KOPT-K1 (cell line): ENCODE measurements around the gene RHOU.

Experiments used
- H3K27ac ChIP-seq: fragments of 200-600 bp; sonication (generic); 2 replicates; pipeline ENCODE4 v1.5.1; 2016; ENCODE audit warnings: antibody characterized with exemption, mild to moderate bottlenecking, low read depth, low read length; ENCODE audit not compliant: poor library complexity, severe bottlenecking
- H3K36me3 ChIP-seq: fragments of 200-600 bp; sonication (generic); 2 replicates; pipeline ENCODE4 v1.5.1; 2017; ENCODE audit warnings: antibody characterized with exemption, mild to moderate bottlenecking, low read length, moderate library complexity; ENCODE audit not compliant: insufficient read depth
- H3K9me3 ChIP-seq: fragments of 200-600 bp; sonication (generic); 2 replicates; pipeline ENCODE4 v1.5.1; 2017; ENCODE audit warnings: antibody characterized with exemption, low read length, mild to moderate bottlenecking; ENCODE audit not compliant: insufficient read depth, poor library complexity, severe bottlenecking

Gene RHOU

DNA sequence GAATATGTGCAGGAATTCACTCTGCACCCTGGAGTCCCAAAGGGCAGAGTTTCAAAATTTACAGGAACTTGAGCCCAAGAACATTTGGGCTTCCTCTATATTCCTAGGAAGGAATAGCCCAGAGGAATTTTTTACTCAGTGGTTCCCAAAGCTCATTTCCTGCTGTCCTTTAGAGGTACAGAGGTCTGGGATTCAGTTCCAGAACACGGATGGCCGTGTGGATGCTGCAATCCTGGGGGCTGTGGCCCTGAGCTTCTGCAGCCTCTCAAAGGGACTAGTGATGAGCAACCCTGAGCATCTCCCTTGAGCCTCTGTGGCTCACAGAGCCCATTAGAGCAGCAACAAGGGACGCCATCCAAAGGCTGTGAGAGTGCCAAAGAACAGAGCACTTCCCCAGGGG lies 10.1 kb upstream of the RHOU start:
- H3K27ac ChIP-seq: no peak overlapping the region
- H3K9me3 ChIP-seq: no peaks in the 10 kb centered on the region
- H3K36me3 ChIP-seq: no peaks in the 10 kb centered on the region

DNA sequence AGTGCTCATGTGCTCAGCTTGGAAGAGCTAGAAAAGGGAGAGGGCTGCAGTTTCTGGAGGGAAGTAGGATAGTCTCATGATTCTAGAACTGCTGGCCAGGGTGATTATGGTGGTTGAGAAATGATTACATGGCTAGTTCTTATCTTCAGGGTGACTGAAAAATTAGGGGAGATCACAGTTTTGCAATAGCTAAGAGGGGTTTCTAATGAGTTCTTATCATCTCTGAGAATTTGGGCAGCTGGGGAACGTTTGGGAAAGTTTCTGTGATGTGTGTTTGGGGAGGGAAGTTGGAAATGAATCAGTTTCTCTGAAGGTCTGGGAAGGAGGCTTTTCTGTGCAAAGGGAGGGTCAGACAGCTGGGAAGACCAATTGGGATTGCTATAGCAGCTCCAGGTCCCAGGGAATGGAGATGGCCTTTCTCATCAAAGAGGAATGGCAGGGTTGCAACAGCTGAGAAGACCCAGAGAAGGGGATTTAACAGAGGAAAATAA lies 7.6 kb upstream of the RHOU start:
- no peaks in the 10 kb centered on the region for H3K9me3 ChIP-seq

DNA sequence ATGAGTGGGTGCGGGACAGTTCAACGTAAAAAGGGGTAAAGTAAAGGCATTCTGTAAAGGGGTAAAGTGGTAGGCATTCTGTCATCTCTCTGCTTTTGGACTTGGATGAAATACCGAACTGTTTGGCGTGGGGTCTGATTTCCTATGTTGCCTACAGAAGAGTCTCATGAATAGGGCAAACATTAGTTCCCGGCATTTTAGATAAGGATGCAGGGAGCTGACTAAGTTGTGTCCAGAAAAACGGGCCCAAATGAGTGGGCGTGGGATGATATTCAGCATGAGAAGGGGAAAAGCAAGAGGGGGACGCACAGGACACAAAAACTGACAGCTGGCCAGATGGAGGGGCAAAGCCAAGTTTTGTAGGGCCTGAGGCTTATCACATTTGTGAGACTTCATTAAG lies 2.9 kb upstream of the RHOU start:
- H3K27ac ChIP-seq: no peak overlapping the region
- H3K36me3 ChIP-seq: no peaks in the 10 kb centered on the region

More for the DNA sequence above, 7.6 kb upstream of the RHOU start:
- no peaks in the 10 kb centered on the region for H3K36me3 ChIP-seq
- H3K27ac ChIP-seq: no peak overlapping the region

DNA sequence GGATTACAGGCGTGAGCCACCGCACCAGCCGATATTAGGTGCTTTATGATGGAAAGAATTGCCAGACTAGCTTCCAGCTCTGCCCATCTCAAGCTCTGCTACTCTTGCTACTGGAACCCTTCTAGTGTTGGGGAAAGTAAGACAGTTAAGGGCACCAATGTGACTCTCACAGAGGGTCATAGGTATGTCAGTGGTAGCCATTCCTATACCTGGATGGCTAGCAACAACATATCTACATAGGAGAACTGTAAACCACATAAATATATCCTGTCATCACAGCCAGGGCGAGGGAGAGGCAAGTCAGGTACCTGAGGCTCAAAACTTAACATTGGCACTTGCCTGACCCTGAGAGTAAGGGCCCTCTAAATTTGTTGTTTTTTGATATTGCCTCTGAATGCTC lies 1.7 kb upstream of the RHOU start:
- Histone ChIP-seq H3K36me3 (peaks cover 10% of the 10 kb centered on the region), H3K27ac (no peak overlapping the region), H3K9me3 (no peaks in the 10 kb centered on the region)

More for the DNA sequence above, 2.9 kb upstream of the RHOU start:
- no peaks in the 10 kb centered on the region for H3K9me3 ChIP-seq

DNA sequence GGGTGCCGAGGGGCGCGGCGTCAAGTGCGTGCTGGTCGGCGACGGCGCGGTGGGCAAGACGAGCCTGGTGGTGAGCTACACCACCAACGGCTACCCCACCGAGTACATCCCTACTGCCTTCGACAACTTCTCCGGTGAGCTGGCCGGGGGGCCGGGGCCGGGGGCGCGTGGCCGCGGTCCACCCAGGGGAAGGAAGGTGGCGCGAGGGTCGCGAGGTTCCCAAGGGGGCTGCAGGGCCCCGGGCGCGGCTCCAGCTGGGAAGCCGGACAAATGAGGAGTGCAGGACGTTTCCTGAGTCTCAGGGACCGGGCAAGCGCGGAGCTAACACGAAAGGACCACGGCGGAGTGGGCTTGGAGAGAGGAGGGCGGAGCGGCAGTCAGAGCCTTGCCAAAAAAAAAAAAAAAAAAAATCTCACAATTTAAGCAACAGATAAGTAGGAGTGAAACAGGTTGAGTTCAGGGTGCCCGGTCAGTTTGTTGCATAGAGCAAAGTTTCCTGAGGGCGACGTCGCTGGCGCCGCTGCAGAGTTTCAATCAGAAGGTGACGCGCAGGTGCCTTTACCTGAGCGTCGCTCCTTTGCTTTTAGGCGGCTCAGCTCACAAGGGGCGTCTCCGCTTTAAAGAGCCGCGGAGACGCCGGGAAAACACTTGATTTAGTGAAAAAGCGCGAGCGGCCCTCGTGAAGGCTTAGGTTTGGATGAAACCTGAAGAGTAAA lies 750 bp downstream of the RHOU start:
- Histone ChIP-seq H3K36me3 (peaks cover 25% of the 10 kb centered on the region), H3K27ac (peak overlapping the region; percentile 71), H3K9me3 (no peaks in the 10 kb centered on the region)

DNA sequence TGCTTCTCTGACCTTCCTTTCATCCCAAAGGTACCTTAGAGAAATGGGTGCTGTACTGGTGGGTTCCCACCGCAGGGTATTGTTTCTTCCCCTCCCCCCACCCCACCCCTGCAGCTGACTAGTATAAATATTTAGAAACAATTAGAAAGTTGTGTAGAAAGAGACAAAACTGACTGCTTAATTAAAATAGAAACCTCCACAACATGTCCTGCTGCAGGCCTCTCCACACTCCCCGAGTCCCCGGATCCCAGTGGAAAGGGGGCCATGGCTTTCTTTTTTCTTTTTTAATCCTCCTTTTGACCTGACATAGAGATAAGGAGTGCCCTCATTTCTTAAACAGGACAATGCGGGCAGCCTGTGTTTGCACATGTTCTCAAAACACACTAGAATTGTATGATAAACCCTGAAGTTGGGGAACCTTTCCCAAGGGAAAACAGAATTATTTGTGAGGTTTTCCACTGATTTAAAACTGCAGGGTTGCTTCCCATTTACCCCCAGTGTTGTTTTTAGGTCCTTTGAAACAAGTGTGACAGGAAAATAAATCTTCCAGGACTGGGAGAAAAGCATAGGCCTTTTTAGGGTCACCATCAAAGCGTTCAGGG lies 1.7 kb downstream of the RHOU start:
- Histone ChIP-seq H3K36me3 (peaks cover 25% of the 10 kb centered on the region), H3K9me3 (no peaks in the 10 kb centered on the region), H3K27ac (no peak overlapping the region)

DNA sequence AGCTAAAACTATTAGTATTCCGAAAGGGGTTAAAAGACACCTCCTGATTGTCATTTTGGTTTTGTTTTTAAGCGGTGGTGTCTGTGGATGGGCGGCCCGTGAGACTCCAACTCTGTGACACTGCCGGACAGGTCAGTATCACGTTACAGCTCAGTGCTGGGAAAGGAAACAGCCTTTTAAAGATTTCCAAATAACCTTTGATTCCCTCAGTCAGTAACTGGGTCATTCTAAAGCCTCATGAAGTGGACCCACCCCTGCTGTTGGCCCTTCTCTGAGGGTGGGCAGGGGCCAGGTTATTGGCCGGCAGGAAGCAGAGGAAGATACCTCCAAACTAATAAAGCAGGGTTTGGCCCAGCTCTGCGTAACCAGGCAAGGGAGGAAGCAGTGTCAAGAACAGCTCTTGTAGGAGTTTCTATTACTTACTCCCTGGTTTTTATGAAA lies 2.3 kb downstream of the RHOU start:
- Histone ChIP-seq H3K27ac (no peak overlapping the region), H3K36me3 (peaks cover 25% of the 10 kb centered on the region), H3K9me3 (no peaks in the 10 kb centered on the region)

DNA sequence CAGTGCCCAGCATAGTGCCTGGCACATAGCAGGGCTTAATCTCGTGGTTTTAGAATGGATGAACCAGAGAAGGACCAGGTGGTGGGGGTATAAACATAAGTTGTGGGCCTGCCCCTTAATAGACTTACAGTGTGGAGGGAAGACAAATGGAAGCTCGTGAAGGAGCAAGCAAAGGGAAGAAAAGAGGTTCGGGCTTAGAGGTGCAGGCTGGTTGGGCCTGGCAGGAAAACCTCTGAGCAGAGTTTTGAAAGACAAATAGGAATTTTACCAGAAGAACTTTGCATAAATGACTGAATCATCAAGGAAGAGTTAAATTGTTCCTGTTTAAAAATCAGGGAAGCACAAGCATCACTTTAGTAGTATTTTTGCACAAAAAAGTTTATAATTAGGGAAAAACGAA lies 4.5 kb downstream of the RHOU start:
- Histone ChIP-seq H3K9me3 (no peaks in the 10 kb centered on the region), H3K36me3 (peaks cover 43% of the 10 kb centered on the region), H3K27ac (no peak overlapping the region)

DNA sequence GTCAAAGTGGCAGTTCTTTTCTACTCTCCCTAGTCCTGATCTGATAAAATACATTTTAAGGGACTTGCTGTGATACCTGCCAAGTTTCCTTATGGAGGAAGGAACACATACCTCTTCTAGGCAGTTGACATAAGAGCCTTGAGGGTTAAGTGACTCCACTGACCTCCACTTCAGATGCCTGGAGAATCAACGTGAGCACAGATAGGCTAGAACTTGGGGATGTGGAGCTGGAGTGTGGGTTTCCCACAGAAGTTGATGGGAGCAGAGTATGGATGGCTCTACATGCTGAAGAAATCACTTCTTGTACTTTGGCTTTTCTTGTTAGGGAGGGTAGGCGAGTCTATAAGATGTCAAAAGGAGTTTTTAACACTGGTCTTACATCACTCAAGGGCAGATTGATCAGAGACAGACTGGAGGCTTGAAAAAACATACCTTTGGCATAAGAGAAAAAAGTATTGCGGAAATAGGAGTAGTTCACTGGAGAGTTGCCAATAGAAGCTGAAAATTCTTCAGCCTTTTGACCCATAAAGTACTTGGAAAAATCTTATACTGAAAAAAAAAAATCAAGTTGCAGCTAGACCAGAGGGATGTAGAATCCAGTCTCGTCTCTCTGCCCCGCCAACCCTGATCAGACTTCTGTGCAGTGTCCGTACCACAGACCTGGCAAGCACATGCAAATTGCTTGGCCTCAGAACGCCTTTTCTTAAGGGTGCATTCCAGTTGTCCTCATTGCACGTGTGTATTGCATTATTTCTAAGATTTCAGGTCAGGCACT lies 5.5 kb downstream of the RHOU start:
- Histone ChIP-seq H3K36me3 (peaks cover 43% of the 10 kb centered on the region), H3K9me3 (no peaks in the 10 kb centered on the region), H3K27ac (no peak overlapping the region)

DNA sequence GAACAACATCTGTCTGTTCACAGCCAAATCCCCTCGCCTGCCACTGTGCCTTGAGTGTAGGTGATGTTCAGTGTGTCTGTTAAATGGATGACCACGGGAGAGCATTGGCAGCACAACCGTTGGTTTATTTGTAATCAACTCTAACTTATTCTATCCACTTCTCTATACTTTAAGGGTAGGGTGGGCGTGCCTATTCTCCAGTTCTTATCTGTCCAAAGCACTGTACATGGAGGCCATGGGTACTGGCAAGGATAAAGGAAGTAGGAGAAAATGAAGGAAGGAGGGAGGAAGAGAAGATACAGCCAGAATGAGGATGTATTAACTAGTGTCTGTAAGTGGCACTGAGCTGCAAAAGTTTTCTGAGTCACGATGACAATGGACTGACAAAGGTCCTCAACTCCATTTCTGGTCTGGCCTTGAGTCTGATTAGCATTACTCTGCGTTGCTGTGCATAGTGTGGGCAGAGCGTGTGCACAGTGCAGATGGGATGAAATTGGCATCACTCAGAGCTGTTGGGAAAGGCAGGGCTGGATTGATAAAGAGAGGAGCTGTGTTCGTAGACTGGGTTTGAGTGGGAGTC lies 7.1 kb downstream of the RHOU start:
- no peak overlapping the region for H3K27ac ChIP-seq
- H3K9me3 ChIP-seq: no peaks in the 10 kb centered on the region
- peaks cover 43% of the 10 kb centered on the region for H3K36me3 ChIP-seq

DNA sequence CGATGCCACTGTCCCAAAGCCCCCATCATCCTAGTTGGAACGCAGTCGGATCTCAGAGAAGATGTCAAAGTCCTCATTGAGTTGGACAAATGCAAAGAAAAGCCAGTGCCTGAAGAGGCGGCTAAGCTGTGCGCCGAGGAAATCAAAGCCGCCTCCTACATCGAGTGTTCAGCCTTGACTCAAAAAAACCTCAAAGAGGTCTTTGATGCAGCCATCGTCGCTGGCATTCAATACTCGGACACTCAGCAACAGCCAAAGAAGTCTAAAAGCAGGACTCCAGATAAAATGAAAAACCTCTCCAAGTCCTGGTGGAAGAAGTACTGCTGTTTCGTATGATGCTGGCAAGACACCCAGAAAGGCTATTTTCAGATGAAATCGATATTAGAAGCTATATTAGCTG lies 8.1 kb downstream of the RHOU start:
- peaks cover 35% of the 10 kb centered on the region for H3K36me3 ChIP-seq
- H3K27ac ChIP-seq: no peak overlapping the region
- H3K9me3 ChIP-seq: no peaks in the 10 kb centered on the region

DNA sequence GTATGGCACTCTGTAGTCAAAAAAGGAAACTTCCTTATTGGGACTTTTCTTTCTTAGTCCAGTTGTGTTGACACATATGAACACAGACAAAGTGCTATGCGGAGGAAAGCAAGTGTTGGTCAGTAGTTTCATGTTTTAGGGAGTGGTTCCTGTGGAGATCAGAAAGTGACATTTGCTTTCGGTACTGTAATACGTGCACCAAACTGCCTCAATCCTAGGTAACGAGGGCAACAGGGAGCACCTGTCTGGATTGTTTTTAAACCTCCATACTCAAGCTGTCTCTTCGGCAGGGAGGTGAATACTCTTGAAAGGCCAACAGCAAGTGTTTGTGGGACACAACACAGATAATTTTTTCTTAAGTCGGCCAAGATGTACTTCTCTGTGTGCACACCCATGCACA lies 9.1 kb downstream of the RHOU start:
- no peaks in the 10 kb centered on the region for H3K9me3 ChIP-seq

DNA sequence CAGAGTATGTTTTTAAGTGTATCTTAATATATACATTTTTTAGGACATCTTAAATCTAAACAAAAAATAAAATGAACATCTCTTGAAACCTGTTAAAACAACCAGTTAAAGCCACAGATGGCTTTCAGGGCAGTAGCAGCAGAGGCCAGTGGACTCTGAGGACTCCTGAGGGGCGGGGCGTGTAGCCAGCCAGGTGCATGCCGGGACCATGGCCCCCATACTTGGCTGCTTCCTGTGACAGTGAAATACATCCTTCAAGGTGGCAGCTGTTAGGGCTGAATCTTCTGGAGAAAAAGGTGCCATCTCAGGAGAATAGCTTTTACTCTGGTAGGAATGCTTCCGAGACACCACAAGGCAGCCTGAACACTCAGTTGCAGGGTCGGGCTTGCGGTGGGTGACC lies 9.6 kb downstream of the RHOU start:
- no peak overlapping the region for H3K27ac ChIP-seq
- H3K36me3 ChIP-seq: peaks cover 25% of the 10 kb centered on the region
- H3K9me3 ChIP-seq: no peaks in the 10 kb centered on the region

More for the DNA sequence above, 9.1 kb downstream of the RHOU start:
- Histone ChIP-seq H3K27ac (no peak overlapping the region), H3K36me3 (peaks cover 30% of the 10 kb centered on the region)

DNA sequence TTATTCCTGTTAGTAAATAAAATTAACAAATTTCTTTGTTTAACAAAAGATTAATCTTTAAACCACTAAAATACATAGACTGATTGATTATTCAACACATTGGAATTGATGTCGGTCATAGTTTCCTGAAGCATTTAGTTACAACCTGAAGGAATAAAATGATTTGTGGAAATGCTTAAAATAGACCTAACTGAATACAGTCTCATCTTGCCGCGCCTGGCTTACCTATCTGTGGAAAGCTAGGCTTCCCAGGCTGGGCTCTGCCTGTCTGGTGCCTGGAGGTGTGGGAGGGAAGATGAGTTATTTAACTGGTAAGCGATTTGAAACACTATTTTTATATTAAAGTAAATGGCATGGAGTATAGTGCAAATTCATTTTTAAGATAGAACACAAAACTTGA lies 10.2 kb downstream of the RHOU start:
- peaks cover 22% of the 10 kb centered on the region for H3K36me3 ChIP-seq
- H3K9me3 ChIP-seq: no peaks in the 10 kb centered on the region
- no peak overlapping the region for H3K27ac ChIP-seq

DNA sequence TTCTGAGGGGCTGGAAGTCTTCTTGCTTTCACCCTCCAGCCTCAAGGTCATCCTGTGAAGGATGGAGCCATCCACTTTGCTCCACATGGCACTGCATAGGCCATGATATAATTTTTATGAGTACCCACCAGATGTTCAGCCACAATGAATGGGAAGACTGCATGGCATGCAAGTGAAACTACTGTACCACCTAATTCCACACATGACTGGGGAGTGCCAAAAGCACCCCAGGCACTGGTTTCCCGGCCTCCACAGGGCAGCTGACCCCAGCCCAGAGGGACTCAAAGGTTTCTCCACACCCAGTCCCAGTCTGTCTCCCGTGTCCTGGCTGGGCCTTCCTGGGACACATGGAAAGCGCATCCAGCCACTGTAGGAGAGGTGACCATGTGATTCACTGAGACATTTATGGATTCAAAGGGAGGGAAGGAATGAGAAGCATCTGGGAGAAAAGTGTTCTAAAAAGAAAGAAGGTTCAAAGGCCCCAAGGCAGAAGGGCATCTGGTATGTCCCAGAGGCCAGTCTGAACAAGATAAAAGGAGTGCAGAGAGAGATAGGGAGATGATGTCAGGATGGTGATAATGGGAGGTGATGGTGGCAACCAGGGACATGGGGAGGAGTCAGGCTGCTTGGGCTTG lies 12.1 kb downstream of the RHOU start:
- Histone ChIP-seq H3K36me3 (peaks cover 19% of the 10 kb centered on the region), H3K9me3 (no peaks in the 10 kb centered on the region), H3K27ac (no peak overlapping the region)
